Testis (tissue), 2 donors: Measurements from ENCODE around the gene GET4.

Experiments
- POLR2A ChIP-seq: fragments of 450-650 bp; IDR thresholded peaks from one replicate; pipeline ENCODE4 v1.6.1; 2017; ENCODE audit warnings: antibody characterized with exemption, mild to moderate bottlenecking, moderate library complexity
- TF ChIP-seq, protein P1 (sequence below), 3 experiments: fragments of 450-650 bp in 2 of 3; fragments of 200-600 bp in 1 of 3; sonication (generic) in 1 of 3; IDR thresholded peaks; one replicate each; pipeline ENCODE4 v1.5.1; 2016 to 2019; ENCODE audit warnings: antibody characterized with exemption in 3 of 3, mild to moderate bottlenecking in 2 of 3, moderate library complexity in 1 of 3

DNA sequence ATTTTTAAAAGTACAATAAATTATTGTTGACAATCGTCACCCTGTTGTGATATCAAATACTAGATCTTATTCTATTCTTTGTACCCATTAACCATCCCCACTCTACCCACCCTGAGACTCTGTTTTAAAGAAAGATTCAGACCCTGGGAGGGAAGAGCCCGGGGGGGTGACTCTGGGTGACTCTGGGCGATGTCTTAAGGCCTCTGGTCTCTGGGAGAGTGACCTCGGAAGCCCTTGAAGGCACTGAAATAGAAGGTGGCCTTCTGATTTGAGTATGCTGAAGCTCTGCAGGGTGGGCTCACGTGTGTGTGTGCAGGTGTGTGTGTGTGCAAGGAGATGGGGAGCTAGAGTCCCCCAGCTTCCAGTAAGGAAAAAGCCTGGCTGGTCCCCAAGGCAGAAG, 68.4 kb downstream of the GET4 start:
- TF ChIP-seq, protein P1, sequence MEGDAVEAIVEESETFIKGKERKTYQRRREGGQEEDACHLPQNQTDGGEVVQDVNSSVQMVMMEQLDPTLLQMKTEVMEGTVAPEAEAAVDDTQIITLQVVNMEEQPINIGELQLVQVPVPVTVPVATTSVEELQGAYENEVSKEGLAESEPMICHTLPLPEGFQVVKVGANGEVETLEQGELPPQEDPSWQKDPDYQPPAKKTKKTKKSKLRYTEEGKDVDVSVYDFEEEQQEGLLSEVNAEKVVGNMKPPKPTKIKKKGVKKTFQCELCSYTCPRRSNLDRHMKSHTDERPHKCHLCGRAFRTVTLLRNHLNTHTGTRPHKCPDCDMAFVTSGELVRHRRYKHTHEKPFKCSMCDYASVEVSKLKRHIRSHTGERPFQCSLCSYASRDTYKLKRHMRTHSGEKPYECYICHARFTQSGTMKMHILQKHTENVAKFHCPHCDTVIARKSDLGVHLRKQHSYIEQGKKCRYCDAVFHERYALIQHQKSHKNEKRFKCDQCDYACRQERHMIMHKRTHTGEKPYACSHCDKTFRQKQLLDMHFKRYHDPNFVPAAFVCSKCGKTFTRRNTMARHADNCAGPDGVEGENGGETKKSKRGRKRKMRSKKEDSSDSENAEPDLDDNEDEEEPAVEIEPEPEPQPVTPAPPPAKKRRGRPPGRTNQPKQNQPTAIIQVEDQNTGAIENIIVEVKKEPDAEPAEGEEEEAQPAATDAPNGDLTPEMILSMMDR (IDR thresholded peaks at IDR 0.05): no peak
- no peak for TF ChIP-seq POLR2A
